Retinal pigment epithelial cell (primary cell): ENCODE measurements around the gene WDR54.

Source experiments
- DNase-seq: peaks from one replicate; pipeline ENCODE4 v3.0.0-alpha.2; 2010; ENCODE audit warnings: low read depth
- H3K4me3 ChIP-seq: 2 replicates; pipeline ENCODE4 v1.5.1; 2011; ENCODE audit warnings: mild to moderate bottlenecking, low read length, control low read depth, moderate library complexity
- CTCF ChIP-seq: conservative IDR thresholded peaks from 2 replicates; pipeline ENCODE4 v1.5.1; 2011; ENCODE audit warnings: low read depth, low read length, control low read depth, inconsistent platforms

WDR54 gene

DNA sequence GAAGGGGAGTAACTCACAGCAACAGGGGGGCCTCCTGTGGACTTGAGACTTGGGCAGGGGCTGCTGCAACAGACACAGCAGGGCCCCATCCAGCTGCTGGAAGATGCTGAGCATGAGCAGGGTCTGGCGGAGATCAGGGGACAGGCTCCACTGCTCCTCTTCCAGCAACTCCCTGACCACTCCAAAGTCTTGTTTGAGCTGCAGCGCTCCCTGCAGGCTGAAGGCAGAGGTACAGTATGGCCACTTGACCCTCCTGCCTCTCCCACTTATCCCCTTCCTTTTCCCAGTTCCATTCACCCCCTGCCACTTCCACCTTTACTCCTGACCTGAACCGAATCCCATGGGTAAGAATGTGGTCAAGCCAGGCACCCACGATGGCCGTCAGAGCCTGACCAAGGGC is 53.4 kb downstream of the WDR54 start:
- TF ChIP-seq CTCF: peak; percentile 44
- H3K4me3 ChIP-seq: no peak overlapping the region
- DNase-seq: no peak
